CD4-positive, alpha-beta T cell treated with Interleukin-21 for 1 hour (primary cell): ENCODE results near the gene PDILT.

ENCODE experiments used
- DNase-seq: peaks from one replicate; pipeline ENCODE4 v3.0.0-alpha.2; 2020

The PDILT gene

DNA sequence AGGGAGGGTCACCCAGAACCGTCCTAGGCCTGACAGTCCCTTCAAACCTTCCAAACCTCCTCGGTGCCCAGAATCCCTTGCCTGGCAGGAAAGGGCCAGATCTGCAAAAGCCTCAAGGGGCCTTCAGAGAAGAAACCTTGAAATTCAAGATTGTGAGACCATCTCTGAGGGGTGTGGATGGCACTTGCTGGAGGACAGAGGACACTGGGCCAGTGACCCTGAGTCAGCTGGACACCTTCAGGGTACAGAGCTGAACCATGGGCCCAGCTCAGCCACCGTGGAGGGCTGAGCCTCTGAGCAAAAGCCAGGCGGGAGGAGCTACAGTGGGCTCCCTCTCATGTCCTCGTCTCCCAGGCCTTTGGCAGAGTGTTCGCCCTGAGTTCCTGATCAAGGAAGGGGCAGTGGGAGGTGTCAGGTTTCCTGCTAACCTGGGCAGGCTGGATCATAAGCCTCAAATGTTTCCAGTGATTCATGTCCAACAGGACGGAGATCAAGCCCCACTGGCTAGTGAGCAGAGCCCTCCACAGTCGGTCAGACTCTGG, 3.0 kb downstream of the PDILT start:
- no peak for DNase-seq

GRCh38 chr16:20401066-20401465, 3.5 kb downstream of the PDILT start:
- no peak for DNase-seq

- no peak for DNase-seq
Observed at GRCh38 chr16:20399185-20399584, 5.4 kb downstream of the PDILT start.

GRCh38 chr16:20398603-20399002, 5.9 kb downstream of the PDILT start:
- no peak for DNase-seq

GRCh38 chr16:20397468-20398074, 7.0 kb downstream of the PDILT start:
- DNase-seq = no peak

DNA sequence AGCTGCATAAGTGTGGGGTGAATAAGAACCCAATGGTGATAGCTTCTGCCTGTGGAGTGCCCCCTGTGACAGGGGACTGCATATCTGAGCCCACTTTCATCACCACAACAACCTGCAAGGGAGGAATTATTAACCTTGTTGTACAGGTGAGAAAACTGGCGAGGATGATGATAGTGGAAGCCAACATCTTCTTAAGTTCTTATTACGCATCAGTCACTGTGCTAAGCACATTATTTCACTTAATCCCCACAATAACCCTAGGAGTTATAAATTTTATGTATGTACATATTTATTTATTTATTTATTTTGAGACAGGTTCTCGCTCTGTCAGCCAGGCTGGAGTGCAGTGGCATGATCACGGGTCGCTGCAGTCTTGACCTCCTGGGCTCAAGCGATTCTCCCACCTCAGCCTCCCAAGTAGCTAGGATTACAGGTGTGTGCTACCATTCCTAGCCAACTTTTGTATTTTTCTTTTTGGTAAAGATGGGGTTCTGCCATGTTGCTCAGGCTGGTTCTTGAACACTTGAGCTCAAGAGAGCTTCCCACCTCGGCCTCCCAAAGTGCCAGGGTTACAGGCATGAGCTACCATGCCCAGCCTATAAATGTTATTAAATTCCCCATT, 7.6 kb downstream of the PDILT start:
- DNase-seq = no peak

- no peak for DNase-seq
Observed at GRCh38 chr16:20395946-20396345, 8.6 kb downstream of the PDILT start.

DNA sequence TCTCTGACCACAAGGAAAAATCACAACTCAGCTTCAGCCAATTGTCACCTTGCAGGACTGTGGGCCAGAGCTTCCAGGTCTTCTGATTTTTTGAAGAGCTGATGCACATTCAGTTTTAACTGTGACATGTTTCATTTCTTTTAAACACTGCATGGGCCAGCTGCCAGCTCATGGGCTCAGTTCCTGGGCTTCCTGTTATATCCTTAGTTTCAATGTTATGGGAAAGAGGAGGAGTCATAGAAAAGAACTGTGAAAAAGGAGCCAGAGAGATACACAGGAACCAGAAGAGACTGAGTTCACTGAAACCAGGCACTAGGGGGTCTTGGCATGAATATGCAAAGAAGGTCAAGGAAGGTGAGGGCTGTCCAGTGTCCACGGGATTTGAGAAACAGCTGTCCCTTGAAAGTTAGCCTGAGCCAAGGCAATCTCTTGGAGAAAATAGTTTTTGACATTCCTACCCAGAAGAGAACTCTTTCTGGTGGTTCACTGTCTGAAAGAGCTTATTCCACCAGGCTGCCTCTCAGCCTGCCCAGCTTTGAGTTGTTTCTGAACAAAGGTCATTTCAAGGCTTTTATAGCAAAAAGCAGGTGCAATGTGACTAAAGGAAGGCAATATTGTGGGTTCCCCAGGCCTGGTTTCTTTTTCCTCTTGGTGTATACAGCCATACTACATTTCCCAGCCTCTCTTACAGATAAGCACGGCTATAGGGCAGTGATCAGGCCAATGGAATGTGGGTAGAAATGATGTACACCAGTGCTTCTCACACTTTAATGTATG, 10.5 kb downstream of the PDILT start:
- no peak for DNase-seq

DNA sequence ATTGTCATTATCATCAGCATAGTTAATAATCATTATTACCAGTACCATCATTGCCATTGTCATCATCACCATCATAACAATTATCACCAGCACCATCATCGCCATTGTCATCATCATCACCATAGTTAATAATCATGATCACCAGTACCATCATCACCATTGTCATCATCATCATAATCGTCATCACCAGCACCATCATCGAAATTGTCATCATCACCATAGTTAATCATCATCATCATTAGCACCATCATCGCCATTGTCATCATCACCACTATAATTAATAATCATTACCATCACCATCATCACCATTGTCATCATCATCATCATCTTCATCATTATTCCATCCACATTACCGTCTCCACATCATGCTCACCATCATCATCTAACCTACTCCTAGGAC, 13.5 kb downstream of the PDILT start:
- DNase-seq = no peak

DNA sequence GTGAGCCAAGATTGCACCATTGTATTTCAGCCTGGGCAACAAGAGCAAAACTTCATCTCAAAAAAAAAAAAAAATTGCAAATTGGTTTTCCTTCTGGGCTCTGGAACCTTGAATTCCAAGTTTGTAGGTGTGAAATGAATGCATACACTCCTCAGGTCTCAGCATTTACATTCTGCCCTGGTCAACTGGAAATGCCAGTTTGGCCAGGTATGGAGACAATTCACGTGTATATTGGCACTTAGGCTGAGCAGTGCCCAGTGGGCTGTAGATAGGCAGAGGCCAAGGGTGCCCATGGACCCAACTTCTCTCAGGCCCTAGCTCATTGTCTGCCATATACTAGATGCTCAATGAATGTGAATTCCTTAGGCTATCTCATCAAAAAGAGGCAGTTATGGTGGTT, 15.7 kb downstream of the PDILT start:
- no peak for DNase-seq

- no peak for DNase-seq
Observed at GRCh38 chr16:20387978-20388377, 16.6 kb downstream of the PDILT start.

- DNase-seq = peak; percentile 35
Observed at GRCh38 chr16:20385844-20386832, 18.4 kb downstream of the PDILT start.

- peak; percentile 42 for DNase-seq
Observed at GRCh38 chr16:20383106-20384029, 21.2 kb downstream of the PDILT start.

GRCh38 chr16:20382202-20382948, 22.2 kb downstream of the PDILT start:
- DNase-seq = no peak

DNA sequence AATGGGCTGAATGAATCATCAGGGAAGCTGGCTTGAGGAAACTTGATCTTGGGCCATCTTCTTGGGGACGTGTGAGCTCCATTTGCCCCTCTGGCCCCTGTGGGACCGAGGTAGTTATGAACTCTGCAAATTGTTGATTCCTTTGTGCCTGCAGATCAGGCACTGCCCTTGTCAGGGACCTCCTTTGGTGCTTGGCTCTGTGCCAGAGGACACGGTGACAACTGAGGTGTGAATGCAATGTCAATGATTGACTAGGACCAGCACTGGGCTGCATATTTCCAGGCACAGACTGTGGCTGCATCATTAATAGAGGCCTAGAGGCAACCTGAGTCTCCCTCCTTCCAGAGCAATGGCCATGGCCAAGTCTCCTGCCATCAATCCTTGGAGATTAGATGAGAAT, 23.8 kb downstream of the PDILT start:
- DNase-seq = no peak

GRCh38 chr16:20377181-20377580, 27.4 kb downstream of the PDILT start:
- DNase-seq = no peak

GRCh38 chr16:20372701-20373100, 31.8 kb downstream of the PDILT start:
- no peak for DNase-seq

- no peak for DNase-seq
Observed at GRCh38 chr16:20369452-20370054, 35.0 kb downstream of the PDILT start.

DNA sequence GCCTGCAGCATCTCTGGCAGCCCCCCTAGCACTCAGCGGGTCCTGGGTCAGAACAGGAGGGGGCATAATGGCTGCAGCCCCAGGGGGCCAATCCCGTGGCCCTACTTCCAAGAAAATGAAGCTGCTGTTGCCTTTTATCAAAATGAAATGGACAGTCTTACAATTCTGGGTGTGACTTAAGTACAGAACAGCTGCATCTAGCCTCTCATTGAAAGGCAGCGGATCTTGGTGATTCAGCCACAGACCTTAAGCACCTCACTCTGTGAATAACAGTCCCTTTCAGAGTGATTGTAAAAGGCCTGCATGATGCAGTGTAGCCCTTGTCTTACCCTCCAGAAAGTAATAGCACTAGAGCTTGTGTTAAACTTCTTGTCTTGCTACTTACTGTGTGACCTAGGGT, 40.5 kb downstream of the PDILT start:
- DNase-seq = no peak

DNA sequence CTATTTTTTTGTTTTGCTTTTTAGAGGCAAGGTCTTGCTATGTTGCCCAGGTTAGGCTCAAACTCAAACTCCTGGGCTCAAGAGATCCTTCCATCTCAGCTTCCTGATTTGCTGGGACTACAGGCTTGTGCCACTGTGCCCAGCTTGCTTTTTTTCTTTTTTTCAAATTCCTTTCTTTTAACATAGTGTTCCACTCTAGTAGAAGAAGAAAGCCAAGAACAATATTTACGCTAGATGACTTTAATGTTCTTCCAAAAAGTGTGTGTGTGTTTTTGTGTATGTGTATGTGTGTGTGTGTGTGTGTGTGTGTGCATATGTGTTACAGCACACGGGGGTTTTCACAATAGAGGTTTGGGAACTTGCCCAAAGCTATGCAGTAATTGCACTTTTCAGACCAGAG, 41.3 kb downstream of the PDILT start:
- DNase-seq = no peak
